HG02678 (cell line): ENCODE results near the gene TMOD4.
A peak's percentile ranks its signal among the peaks of the same experiment; 100 is the strongest.

Experiments used
- ATAC-seq: cut with Tn5 transposase; IDR thresholded peaks from one replicate; pipeline ENCODE4 v1.9.1; 2021; ENCODE audit warnings: mild to moderate bottlenecking, moderate library complexity; ENCODE audit not compliant: unreplicated experiment

Gene TMOD4

GRCh38 chr1:151176514-151177045 lies 799 bp upstream of the TMOD4 start:
- ATAC-seq = no peak

GRCh38 chr1:151175041-151175741 lies 590 bp downstream of the TMOD4 start:
- ATAC-seq = no peak

- ATAC-seq = no peak
Measured at GRCh38 chr1:151171190-151171589, 4.6 kb downstream of the TMOD4 start.

GRCh38 chr1:151167116-151167515 lies 8.7 kb downstream of the TMOD4 start:
- no peak for ATAC-seq

- no peak for ATAC-seq
Measured at GRCh38 chr1:151166505-151166956, 9.2 kb downstream of the TMOD4 start.

GRCh38 chr1:151165738-151166504 lies 9.9 kb downstream of the TMOD4 start, which contains the start of the genes LYSMD1 and SCNM1:
Gene LYSMD1 (minus strand): TSS chr1:151165902. CDS start chr1:151165258, 644 bp downstream.
Gene SCNM1 (plus strand): TSS chr1:151166144. CDS start chr1:151166153, 9 bp downstream.
- peak; percentile 92 for ATAC-seq

GRCh38 chr1:151165281-151165737 lies 10.5 kb downstream of the TMOD4 start:
- ATAC-seq = no peak

GRCh38 chr1:151164732-151165280 lies 11.0 kb downstream of the TMOD4 start:
- ATAC-seq = no peak

- ATAC-seq = no peak
Measured at GRCh38 chr1:151159373-151159772, 16.4 kb downstream of the TMOD4 start.

GRCh38 chr1:151158751-151159251 lies 17.0 kb downstream of the TMOD4 start:
- ATAC-seq = no peak

GRCh38 chr1:151158326-151158725 lies 17.5 kb downstream of the TMOD4 start:
- no peak for ATAC-seq

- no peak for ATAC-seq
Measured at GRCh38 chr1:151157067-151157531, 18.7 kb downstream of the TMOD4 start.

- ATAC-seq = peak; percentile 75
Measured at GRCh38 chr1:151156515-151156819, 19.3 kb downstream of the TMOD4 start, which contains the start of gene TNFAIP8L2. Gene TNFAIP8L2 (plus strand): TSS chr1:151156649. CDS start chr1:151158698, 2,049 bp downstream.

- no peak for ATAC-seq
Measured at GRCh38 chr1:151147665-151148064, 28.1 kb downstream of the TMOD4 start.

GRCh38 chr1:151147132-151147503 lies 28.7 kb downstream of the TMOD4 start:
- ATAC-seq = no peak

GRCh38 chr1:151146412-151147131 lies 29.2 kb downstream of the TMOD4 start, which contains the start of gene SEMA6C:
Gene SEMA6C (minus strand): TSS chr1:151146631. CDS start chr1:151142621, 4,010 bp downstream.
- peak; percentile 99 for ATAC-seq

GRCh38 chr1:151146072-151146411 lies 29.7 kb downstream of the TMOD4 start:
- no peak for ATAC-seq

- no peak for ATAC-seq
Measured at GRCh38 chr1:151145304-151146071, 30.3 kb downstream of the TMOD4 start.

- ATAC-seq = no peak
Measured at GRCh38 chr1:151144474-151145303, 31.1 kb downstream of the TMOD4 start.
